Liver (tissue), 9 donors: ENCODE data around the gene CCRL2. TPM values are rescaled to one million over a fixed set of nuclear protein-coding genes. Genes with fewer than 3 reads are reported as not detected.

Experiments used
- DNase-seq: peaks from one replicate; pipeline ENCODE4 v3.0.0-alpha.2; 2017; ENCODE audit warnings: low spot score
- H3K27ac ChIP-seq, 2 donors: one replicate each; pipeline ENCODE4 v1.7.0; 2013; ENCODE audit warnings: inconsistent platforms in 2 of 2, low read length in 2 of 2, control low read depth in 1 of 2, low read depth in 1 of 2, mild to moderate bottlenecking in 1 of 2
- H3K27me3 ChIP-seq, 4 donors: one replicate each; pipeline versions ENCODE4 v1.6.1 to v1.7.0; 2013; ENCODE audit warnings: low read length in 3 of 4, inconsistent platforms in 1 of 4, mild to moderate bottlenecking in 1 of 4, moderate library complexity in 1 of 4; ENCODE audit not compliant: control insufficient read depth in 4 of 4, insufficient read depth in 4 of 4
- H3K36me3 ChIP-seq, 4 donors: one replicate each; pipeline versions ENCODE4 v1.6.1 to v1.7.0; 2013; ENCODE audit warnings: low read length in 3 of 4, mild to moderate bottlenecking in 3 of 4, low read depth in 1 of 4, moderate library complexity in 1 of 4; ENCODE audit not compliant: control insufficient read depth in 4 of 4, insufficient read depth in 3 of 4
- H3K4me1 ChIP-seq, 4 donors: one replicate each; pipeline versions ENCODE4 v1.6.1 to v1.7.0; 2013; ENCODE audit warnings: low read length in 3 of 4, mild to moderate bottlenecking in 3 of 4, moderate library complexity in 1 of 4; ENCODE audit not compliant: control insufficient read depth in 4 of 4, insufficient read depth in 4 of 4
- H3K4me3 ChIP-seq, 3 donors: one replicate each; pipeline versions ENCODE4 v1.6.1 to v1.7.0; 2013; ENCODE audit warnings: low read length in 3 of 3, control low read depth in 1 of 3, low read depth in 1 of 3, mild to moderate bottlenecking in 1 of 3
- H3K9ac ChIP-seq, 2 donors: one replicate each; pipeline ENCODE4 v1.7.0; 2013; ENCODE audit warnings: low read length in 2 of 2, mild to moderate bottlenecking in 2 of 2, moderate library complexity in 2 of 2, control low read depth in 1 of 2, low read depth in 1 of 2
- H3K9me3 ChIP-seq, 4 donors: one replicate each; pipeline versions ENCODE4 v1.6.1 to v1.7.0; 2013; ENCODE audit warnings: low read length in 3 of 4; ENCODE audit not compliant: control insufficient read depth in 4 of 4
- EGR1 ChIP-seq, 2 donors: IDR thresholded peaks; 2 replicates each; pipeline ENCODE4 v1.6.1; 2016 to 2018; ENCODE audit warnings: antibody characterized with exemption in 2 of 2, low read depth in 2 of 2
- FOXA1 ChIP-seq: IDR thresholded peaks from 2 replicates; pipeline ENCODE4 v1.6.1; 2016; ENCODE audit warnings: antibody characterized with exemption
- FOXA2 ChIP-seq: IDR thresholded peaks from 2 replicates; pipeline ENCODE4 v1.6.1; 2016; ENCODE audit warnings: antibody characterized with exemption
- HNF4A ChIP-seq, 2 donors: conservative IDR thresholded peaks; 2 replicates each; pipeline ENCODE4 v1.6.1; 2016; ENCODE audit warnings: antibody characterized with exemption in 2 of 2, mild to moderate bottlenecking in 2 of 2
- HNF4G ChIP-seq: IDR thresholded peaks from 2 replicates; pipeline ENCODE4 v1.6.1; 2016; ENCODE audit warnings: antibody characterized with exemption
- JUND ChIP-seq, 2 donors: IDR thresholded peaks; 2 replicates each; pipeline ENCODE4 v1.6.1; 2016; ENCODE audit warnings: antibody characterized with exemption in 2 of 2
- NR2F2 ChIP-seq: IDR thresholded peaks from 2 replicates; pipeline ENCODE4 v1.6.1; 2016; ENCODE audit warnings: antibody characterized with exemption
- RAD21 ChIP-seq, 2 donors: IDR thresholded peaks; 2 replicates each; pipeline ENCODE4 v1.6.1; 2016; ENCODE audit warnings: antibody characterized with exemption in 2 of 2, mild to moderate bottlenecking in 2 of 2
- RXRA ChIP-seq, 2 donors: IDR thresholded peaks; 2 replicates each; pipeline ENCODE4 v1.6.1; 2017 to 2018; ENCODE audit warnings: antibody characterized with exemption in 2 of 2, mild to moderate bottlenecking in 1 of 2
- SP1 ChIP-seq: IDR thresholded peaks from 2 replicates; pipeline ENCODE4 v1.6.1; 2018; ENCODE audit warnings: antibody characterized with exemption, mild to moderate bottlenecking
- YY1 ChIP-seq: IDR thresholded peaks from 2 replicates; pipeline ENCODE4 v1.6.1; 2016; ENCODE audit warnings: antibody characterized with exemption, mild to moderate bottlenecking
- WGBS: extraction: QIAGEN DNeasy Blood & Tissue Kit; methylation state at CpG from one replicate; pipeline ENCODE4 v1.1.7; 2013; 5-methylcytosine and 5-hydroxymethylcytosine counted together
- polyA plus RNA-seq, 2 donors: library from polyadenylated mRNA; stranded (reverse) in 1 of 2; unstranded in 1 of 2; fragments of 200-250 nt in 1 of 2; fragments of >200 nt in 1 of 2; fragmentation: Nextera tagmentation in 1 of 2; extraction: Ambion mirVana in 1 of 2; gene quantifications; one replicate each; pipeline versions ENCODE4 v1.2.1 to v1.2.3, GENCODE V29; 2013 to 2015
- total RNA-seq, 2 donors: library from RNA; depleted of rRNA; stranded (reverse); fragments of >200 nt; gene quantifications; one replicate each; pipeline ENCODE4 v1.2.3, GENCODE V29; 2014
- TF ChIP-seq, protein P1 (sequence below): IDR thresholded peaks from 2 replicates; pipeline ENCODE4 v1.6.1; 2016; ENCODE audit warnings: antibody characterized with exemption
- TF ChIP-seq, protein P2 (sequence below): fragments of 150-350 bp; IDR thresholded peaks from 2 replicates; pipeline ENCODE4 v1.5.1; 2017; ENCODE audit warnings: improper control_type of control experiment, low read depth, low read length; ENCODE audit not compliant: missing input control
- TF ChIP-seq, protein P3 (sequence below): IDR thresholded peaks from 2 replicates; pipeline ENCODE4 v1.6.1; 2016; ENCODE audit warnings: antibody characterized with exemption
- TF ChIP-seq, protein P4 (sequence below): IDR thresholded peaks from 2 replicates; pipeline ENCODE4 v1.6.1; 2016; ENCODE audit warnings: antibody characterized with exemption
- TF ChIP-seq, protein P5 (sequence below): IDR thresholded peaks from 2 replicates; pipeline ENCODE4 v1.6.1; 2016; ENCODE audit warnings: antibody characterized with exemption, mild to moderate bottlenecking
- donor health status: healthy.
- donor health status: healthy.
- donor health status: healthy.
- donor health status: healthy.
- donor health status: healthy.

CCRL2 gene
- total and polyA plus RNA-seq, 4 donors: 0.51 to 9.0 (median 0.81) TPM

DNA sequence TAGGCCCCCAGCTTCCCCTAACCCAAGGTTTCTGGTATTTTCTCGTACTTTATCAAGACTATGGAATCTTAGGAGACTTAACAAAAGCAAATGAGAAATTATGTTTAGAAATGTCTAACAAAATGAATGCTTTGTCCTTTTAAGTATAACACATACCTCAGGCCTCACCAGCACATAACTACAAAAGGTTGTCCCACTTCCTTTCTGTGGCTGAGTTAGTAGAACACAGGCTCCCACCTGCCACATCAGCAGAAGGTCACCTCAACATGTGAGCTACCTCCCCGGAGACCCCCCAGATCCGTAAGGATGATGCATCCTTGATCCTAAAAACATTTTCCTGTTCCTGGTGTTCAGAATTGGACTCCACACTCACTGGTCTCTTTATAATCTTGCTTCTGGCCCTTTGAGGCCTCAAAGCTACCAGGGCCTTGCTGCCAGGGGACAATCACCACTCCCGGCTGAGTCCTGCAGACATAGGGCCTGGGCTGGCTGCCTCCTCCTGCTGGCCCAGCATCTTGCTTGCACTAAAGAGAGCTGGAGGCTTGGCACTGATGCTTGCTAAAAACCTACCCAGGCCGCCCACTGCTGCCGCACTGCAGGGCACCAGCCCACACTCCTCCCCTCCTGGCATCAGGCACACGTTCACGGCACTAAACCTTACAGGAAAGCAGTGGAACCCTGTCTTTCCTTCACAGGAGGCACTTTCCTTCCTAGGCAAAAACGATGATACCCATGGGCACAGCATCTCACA, 2.9 kb downstream of the CCRL2 start:
- TF ChIP-seq RXRA (IDR thresholded peaks at IDR 0.05) (no peak), FOXA1 (no peak), YY1 (no peak), HNF4G (no peak), EGR1 (IDR thresholded peaks at IDR 0.05; ENCODE audit: low read depth in 2 of 2) (no peak), FOXA2 (no peak), RAD21 (IDR thresholded peaks at IDR 0.05) (no peak), JUND (IDR thresholded peaks at IDR 0.05) (no peak), SP1 (no peak), NR2F2 (no peak), HNF4A (conservative IDR thresholded peaks at IDR 0.05) (no peak)
- TF ChIP-seq, protein P1, sequence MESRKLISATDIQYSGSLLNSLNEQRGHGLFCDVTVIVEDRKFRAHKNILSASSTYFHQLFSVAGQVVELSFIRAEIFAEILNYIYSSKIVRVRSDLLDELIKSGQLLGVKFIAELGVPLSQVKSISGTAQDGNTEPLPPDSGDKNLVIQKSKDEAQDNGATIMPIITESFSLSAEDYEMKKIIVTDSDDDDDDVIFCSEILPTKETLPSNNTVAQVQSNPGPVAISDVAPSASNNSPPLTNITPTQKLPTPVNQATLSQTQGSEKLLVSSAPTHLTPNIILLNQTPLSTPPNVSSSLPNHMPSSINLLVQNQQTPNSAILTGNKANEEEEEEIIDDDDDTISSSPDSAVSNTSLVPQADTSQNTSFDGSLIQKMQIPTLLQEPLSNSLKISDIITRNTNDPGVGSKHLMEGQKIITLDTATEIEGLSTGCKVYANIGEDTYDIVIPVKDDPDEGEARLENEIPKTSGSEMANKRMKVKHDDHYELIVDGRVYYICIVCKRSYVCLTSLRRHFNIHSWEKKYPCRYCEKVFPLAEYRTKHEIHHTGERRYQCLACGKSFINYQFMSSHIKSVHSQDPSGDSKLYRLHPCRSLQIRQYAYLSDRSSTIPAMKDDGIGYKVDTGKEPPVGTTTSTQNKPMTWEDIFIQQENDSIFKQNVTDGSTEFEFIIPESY: no peak
- TF ChIP-seq, protein P2, sequence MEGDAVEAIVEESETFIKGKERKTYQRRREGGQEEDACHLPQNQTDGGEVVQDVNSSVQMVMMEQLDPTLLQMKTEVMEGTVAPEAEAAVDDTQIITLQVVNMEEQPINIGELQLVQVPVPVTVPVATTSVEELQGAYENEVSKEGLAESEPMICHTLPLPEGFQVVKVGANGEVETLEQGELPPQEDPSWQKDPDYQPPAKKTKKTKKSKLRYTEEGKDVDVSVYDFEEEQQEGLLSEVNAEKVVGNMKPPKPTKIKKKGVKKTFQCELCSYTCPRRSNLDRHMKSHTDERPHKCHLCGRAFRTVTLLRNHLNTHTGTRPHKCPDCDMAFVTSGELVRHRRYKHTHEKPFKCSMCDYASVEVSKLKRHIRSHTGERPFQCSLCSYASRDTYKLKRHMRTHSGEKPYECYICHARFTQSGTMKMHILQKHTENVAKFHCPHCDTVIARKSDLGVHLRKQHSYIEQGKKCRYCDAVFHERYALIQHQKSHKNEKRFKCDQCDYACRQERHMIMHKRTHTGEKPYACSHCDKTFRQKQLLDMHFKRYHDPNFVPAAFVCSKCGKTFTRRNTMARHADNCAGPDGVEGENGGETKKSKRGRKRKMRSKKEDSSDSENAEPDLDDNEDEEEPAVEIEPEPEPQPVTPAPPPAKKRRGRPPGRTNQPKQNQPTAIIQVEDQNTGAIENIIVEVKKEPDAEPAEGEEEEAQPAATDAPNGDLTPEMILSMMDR: no peak
- TF ChIP-seq, protein P3, sequence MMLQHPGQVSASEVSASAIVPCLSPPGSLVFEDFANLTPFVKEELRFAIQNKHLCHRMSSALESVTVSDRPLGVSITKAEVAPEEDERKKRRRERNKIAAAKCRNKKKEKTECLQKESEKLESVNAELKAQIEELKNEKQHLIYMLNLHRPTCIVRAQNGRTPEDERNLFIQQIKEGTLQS: no peak
- TF ChIP-seq, protein P4, sequence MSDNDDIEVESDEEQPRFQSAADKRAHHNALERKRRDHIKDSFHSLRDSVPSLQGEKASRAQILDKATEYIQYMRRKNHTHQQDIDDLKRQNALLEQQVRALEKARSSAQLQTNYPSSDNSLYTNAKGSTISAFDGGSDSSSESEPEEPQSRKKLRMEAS: no peak
- TF ChIP-seq, protein P5, sequence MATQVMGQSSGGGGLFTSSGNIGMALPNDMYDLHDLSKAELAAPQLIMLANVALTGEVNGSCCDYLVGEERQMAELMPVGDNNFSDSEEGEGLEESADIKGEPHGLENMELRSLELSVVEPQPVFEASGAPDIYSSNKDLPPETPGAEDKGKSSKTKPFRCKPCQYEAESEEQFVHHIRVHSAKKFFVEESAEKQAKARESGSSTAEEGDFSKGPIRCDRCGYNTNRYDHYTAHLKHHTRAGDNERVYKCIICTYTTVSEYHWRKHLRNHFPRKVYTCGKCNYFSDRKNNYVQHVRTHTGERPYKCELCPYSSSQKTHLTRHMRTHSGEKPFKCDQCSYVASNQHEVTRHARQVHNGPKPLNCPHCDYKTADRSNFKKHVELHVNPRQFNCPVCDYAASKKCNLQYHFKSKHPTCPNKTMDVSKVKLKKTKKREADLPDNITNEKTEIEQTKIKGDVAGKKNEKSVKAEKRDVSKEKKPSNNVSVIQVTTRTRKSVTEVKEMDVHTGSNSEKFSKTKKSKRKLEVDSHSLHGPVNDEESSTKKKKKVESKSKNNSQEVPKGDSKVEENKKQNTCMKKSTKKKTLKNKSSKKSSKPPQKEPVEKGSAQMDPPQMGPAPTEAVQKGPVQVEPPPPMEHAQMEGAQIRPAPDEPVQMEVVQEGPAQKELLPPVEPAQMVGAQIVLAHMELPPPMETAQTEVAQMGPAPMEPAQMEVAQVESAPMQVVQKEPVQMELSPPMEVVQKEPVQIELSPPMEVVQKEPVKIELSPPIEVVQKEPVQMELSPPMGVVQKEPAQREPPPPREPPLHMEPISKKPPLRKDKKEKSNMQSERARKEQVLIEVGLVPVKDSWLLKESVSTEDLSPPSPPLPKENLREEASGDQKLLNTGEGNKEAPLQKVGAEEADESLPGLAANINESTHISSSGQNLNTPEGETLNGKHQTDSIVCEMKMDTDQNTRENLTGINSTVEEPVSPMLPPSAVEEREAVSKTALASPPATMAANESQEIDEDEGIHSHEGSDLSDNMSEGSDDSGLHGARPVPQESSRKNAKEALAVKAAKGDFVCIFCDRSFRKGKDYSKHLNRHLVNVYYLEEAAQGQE: no peak
- no peak for DNase-seq
- no peaks in the 10 kb centered on the region for H3K27me3 ChIP-seq
- WGBS: 92% methylated on average over 9 of the region's 9 CpGs
- H3K36me3 ChIP-seq: no peaks in the 10 kb centered on the region
- no peaks in the 10 kb centered on the region for H3K9me3 ChIP-seq
- H3K27ac ChIP-seq: no peak overlapping the region
- no peak overlapping the region for H3K4me3 ChIP-seq
- H3K9ac ChIP-seq: no peak overlapping the region
- H3K4me1 ChIP-seq: peaks cover 0 to 6% (median 3%) of the 10 kb centered on the region in 4 donors
